Pulmonary artery endothelial cell (primary cell): Measurements from ENCODE around the gene DNA2. TPM values are rescaled to one million over a fixed set of nuclear protein-coding genes. Genes with fewer than 3 reads are reported as not detected.

ENCODE experiments used
- DNase-seq: peaks from one replicate; pipeline ENCODE4 v3.0.0-alpha.2; 2011; ENCODE audit warnings: low read depth, low spot score
- total RNA-seq: library from RNA; depleted of rRNA; stranded (reverse); fragments of >200 nt; gene quantifications from 2 replicates; pipeline ENCODE4 v1.2.3, GENCODE V29; 2014

The DNA2 gene
- total RNA-seq, 1 donor from 2014 or later = 8.1 TPM

DNA sequence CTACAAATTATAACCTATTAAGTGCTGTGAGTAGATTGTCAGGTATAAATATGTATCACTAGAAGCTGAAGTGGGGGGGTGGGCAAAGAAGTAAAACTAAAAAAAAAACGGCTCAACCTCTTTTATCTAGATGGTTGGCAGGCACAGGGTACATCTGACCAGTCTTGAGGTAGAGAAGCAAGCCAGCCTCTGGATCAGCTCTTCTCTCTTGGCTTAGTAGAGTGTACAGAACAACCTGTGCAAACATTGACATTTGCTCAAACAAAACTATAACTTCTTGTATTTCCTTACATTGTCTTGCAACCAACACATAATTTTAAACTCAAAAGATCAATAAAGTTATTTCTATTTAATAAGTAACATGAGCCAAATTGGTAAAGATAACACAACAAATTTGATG lies 25.6 kb downstream of the DNA2 start:
- no peak for DNase-seq

DNA sequence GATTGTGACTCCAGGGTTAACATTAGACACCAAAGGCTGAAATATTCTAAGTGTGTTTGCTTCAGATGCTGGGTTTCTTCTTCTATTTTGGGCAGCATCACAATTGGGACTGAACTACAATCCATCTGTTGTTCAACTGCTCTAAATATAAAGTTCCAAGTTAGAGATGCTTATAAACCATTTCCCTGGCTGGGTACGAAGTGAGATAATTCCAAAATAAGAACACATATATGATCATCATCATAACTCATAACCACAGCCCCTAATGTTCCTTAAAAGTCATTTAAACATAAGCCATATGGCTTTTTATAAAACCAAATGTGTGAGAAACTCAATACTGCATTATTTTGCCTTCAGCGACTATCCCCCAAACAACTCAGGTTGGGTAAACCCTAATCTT lies 28.8 kb downstream of the DNA2 start:
- DNase-seq = no peak

DNA sequence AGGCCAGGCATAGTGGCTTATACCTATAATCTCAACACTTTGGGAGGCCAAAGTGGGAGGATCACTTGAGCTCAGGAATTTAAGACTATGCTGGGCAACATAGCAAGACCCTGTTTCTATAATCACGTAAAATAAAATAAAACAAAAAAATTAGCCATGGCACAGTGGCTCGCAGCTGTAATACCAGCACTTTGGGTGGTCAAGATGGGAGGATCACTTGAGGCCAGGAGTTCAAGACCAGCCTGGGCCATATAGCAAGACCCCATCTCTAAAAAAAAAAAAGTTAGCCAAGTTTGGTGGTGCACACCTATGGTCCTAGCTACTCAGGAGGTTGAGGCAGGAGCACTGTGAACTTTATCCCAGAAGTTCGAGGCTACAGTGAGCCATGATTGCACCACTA lies 30.9 kb downstream of the DNA2 start:
- no peak for DNase-seq

DNA sequence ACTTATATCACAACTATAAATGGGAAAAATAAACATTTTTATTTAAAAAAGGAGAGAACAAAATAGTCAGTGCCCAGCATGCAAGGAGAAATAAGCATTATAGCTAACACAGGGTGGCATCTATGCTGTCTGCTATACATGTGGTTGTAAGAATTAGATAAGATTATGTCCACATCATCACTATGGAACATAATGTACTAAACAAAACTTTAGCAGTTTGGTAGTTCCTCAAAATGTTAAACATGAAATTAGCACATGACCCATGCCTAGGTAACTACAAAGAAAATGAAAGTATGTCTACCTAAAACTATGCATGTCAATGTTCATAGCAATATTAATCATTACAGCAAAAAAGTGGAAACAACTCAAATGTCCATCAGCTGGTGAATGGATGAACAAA lies 36.0 kb downstream of the DNA2 start:
- DNase-seq = no peak

DNA sequence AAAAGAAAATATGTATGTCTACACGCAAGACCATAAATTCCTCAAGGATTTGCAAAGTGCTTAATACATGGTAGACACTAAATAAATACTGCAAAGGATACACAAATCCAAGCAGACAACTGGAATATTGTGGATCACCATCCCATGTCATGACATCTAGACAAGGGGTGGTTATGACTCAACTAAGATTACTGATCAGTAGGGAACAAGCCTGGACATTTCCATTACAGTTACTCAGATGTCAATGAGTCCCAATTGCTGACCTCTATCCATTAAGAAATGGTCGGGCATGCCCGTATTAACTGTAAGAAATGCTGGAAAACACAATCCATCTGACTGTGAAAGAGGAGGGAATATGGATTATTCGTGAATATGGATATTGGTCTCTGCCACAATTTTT lies 37.1 kb downstream of the DNA2 start:
- no peak for DNase-seq

DNA sequence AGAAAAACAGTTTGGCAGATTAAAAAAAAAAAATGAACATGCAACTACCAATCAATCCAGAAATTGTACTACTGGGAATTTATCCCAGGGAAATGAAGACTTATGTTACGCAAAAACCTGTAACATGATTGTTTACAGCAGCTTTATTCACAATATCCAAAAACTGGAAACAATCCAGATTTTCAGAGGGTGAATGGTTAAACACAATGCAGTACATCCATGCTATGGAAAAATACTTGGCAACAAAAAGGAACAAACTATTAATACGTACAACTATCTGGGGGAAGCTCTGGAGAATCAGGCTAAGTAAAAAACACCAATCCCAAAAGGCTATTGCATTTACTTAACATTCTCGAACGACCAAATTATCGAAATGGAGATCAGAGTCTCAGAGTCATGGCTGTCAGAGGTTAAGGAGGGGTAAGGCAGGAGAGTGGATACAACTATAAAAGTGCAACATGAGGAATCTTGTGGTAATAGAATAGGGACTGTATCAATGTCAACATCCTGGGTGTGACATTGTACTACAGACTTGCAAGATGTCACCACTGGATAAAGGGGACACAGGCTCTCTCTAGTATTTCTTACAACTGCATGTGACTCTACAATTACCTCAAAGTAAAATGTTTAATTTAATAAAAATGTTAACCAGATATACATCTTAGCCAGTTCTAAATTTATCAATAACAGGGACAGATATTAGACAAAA lies 43.2 kb downstream of the DNA2 start:
- DNase-seq = no peak

DNA sequence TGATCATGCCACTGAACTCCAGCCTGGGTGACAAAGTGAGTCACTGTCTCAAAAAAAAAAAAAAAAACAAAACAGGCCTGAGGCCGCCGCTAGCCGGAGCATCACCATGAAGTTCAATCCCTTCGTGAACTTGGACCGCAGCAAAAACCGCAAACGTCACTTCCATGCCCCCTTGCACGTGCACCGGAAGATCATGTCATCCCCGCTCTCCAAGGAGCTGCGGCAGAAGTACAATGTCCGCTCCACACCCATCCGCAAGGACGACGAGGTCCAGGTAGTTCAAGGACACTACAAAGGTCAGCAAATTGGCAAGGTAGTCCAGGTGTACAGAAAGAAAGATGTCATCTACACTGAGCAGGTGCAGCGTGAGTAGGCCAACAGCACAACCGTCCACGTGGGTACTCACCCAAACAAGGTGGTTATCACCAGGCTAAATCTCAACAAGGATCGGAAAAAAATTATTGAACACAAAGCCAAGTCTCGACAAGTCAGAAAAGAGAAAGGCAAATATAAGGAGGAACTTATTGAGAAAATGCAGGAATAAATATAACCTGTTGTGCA lies 47.2 kb downstream of the DNA2 start:
- DNase-seq = no peak

DNA sequence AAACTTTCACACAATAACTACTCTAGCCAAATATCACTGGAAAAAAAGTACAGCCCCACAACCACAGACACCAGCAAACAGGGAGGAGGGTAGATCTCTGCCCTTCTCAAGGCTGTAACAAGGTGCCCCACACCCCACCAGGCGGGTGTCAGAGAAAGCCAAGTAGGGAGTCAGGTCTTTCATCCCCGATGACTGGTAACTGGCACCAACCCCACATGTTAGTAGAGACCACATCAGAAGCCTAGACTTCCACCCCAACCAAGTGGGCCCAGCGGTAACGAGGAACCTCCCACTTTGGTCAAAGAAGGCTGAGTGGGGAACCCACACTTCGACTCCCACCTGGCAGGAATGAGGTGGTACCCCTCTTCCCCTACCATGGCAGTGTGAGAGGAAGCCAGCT lies 48.3 kb downstream of the DNA2 start:
- no peak for DNase-seq

DNA sequence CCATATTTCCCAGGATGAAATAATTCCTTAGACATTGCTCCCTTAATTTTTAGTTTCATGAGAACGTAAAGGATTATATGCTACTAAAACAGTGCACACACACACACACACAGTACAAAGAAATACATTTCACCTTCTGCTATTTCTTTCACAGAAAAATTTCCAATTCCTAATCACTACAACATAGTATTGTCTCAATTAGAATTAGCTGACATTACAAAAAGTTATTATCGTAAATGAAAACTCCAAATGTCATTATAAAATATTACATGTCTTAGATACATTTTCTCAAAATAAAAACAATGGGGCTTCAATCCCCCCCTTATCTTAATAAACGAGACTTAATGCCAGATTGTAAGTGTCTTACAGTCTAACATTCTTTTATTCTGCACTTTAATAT lies 52.4 kb downstream of the DNA2 start:
- DNase-seq = no peak

DNA sequence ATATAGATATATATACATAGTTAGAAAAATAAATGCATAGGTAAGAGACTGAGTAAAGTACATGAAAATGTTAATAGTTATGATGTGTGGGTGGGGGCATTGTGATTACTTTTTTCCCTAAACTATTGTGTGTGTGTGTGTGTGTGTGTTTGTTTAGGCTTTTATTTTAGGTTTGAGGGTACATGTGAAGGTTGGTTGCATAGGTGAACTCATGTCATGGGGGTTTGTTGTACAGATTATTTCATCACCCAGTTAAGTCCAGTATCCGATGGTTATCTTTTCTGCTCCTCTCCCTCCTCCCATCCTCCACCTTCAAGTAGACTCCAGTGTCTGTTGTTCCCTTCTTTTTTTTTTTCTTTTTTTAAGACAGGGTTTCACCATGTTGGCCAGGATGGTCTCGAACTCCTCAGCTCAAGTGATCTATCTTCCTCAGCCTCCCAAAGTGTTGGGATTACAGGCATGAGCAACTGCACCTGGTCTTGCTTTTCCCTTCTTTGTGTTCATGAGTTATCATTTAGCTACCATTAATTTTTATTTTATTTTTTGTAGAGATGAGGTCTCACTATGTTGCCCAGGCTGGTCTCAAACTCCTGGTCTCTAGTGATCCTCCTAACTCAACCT lies 62.8 kb downstream of the DNA2 start:
- DNase-seq = no peak

DNA sequence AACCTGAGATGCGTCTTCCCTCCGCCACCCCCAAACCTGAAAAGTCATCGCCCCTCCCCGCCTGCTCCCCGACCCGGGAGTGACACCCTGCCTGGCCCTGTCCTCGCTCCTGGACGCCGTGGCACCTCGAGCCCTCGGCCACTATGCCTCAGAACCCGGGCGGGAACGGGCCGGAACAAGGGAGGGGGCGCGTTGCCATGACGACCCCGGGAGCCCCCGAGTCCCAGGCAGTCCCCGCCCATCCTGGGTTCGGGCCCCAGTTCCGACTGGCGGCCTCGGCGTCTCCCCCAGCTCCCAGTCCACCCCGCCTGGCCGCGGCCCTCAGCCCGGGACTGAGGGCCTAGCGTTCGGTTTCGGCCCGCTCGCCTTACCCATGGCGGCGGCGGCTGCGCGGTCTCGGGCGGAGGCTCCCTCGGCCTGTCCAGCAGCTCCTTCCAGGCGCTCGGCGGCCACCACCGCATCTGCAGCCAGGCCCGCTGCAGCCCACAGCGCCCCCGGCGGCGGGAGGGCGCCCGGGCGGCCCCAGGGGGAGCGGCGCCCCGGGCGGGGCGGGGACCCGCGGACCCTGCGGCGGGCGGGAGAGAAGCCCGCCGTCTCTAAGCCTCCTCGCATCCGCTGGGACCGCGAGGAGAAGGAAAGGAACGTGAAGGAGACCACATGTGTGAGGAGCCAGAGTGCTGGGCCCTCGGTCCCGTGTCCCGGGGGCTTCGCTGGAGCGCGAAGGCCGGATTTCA lies 64.8 kb downstream of the DNA2 start, which contains the start of gene RUFY2:
TSS of gene RUFY2 (minus strand) at position 463 of the 734 bp plus-strand sequence. CDS start at position 375, 88 bp downstream.
- DNase-seq = peak; percentile 19

DNA sequence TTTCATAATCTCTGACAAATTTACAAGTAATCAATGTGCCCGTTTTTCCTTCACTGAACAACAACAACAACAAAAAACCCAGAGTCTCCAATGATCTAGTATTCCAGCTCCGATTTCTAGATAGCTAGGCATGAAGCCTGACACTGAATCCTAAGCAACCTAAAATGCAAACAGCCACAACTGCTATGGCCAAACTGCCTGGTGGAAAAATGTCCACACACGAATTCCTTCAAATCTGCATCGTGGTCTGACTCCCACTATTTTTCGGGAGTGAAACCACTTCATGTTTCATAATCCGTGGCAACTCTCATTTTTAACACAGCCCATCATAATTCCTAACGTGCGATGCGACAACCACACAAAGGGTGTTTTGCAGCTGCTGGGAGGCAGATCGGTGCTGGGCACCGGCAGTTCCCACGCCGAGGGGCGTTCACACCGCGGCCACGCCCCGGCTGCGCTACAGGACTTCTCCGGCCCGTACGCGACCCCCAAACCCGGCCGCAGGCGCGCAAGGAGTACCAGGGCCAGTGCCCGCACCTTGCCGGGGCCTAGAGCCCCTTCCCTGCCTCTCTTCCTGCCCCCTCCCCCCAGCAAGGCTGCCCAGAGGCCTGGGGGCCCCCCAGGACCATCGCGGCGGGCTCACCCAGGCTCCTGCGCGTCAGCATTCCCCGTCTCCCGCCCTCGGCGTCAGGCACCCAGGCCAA lies 65.5 kb downstream of the DNA2 start:
- DNase-seq = peak; percentile 7

DNA sequence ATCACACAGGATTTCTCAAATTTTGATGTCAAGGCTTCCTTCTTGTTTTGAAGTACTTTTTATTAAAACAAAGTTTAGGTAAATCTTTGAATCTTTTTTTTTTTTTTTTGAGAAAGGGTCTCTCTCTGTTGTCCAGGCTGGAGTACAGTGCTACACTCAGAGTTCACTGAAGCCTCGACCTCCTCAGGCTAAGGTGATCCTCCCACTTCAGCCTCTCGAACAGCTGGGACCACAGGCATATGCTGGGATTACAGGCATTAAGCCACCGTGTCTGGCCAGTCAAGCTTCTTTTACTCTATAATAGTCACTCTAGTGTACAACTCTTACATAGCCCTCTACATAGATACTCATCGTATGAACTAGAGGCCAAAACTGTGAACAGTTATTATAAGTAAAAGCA lies 68.1 kb downstream of the DNA2 start:
- DNase-seq = no peak

DNA sequence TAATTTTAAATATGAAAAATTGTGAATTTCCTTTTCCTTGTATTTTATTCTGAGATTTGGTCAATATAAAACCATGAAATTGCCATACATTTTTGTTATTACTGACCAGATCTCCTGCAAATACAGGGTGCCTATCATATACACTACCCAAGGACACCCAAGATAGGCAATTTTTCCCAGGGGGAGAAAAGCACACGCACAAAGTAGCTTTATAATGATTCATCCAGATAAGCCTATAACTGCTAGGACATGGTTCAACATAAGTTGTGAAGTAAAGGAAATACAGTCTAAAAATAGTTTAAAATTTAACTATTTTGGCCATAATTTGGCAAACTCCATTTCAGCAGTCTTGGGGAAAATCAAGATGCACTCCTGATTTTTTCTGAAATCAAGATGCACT lies 69.5 kb downstream of the DNA2 start:
- DNase-seq = no peak

DNA sequence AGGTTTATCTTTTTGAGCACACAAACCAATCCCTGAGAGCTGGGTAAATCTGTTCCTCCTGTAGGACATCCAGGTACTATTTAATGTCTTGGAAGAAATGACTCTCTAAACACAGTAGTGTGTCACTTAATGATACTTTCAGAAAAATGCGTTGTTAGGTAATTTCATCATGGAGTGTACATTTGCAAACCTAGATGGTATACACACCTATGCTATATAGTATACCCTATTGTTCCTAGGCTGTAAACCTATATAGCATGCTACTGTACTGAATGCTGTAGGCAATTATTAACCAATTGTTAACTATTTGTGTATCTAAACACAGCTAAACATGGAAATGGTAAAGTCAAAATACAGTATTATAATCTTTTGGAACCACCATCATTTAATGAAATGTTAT lies 74.8 kb downstream of the DNA2 start:
- DNase-seq = no peak

DNA sequence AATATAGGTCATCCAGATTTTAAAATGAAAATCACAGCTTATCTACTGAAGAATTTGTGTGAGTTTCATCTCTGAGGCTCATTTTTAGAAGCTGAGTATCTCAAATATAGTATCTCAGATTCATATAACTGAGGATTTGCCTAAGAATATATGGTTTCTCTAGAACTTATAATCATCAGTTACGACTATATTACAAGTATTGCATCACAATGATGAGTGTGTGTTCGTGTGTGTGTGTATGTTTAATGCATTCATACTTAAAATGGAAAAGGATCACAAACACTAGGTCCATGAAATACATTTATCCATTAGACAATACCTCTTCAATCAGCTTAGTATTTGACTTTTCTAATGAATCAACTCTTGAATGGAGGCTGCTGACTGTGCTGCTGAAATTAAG lies 86.0 kb downstream of the DNA2 start:
- DNase-seq = no peak

DNA sequence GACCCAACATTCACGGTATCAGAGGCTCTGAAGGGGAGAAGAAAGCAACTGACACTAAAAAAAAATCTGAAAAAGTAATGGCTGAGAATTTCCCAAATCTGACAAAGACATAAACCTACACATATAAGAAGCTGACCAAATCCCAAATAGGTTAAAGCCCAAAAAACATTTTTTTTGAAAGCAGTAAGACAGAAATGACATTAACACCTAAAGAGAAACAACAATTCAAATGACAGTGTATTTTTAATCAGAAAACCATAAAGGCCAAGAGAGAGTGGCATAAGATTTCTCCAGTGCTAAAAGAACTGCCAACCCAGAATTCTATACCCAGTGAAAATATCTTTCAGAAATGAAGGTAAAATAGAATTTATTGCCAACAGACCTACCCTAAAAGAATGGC lies 100.2 kb downstream of the DNA2 start:
- DNase-seq = no peak

DNA sequence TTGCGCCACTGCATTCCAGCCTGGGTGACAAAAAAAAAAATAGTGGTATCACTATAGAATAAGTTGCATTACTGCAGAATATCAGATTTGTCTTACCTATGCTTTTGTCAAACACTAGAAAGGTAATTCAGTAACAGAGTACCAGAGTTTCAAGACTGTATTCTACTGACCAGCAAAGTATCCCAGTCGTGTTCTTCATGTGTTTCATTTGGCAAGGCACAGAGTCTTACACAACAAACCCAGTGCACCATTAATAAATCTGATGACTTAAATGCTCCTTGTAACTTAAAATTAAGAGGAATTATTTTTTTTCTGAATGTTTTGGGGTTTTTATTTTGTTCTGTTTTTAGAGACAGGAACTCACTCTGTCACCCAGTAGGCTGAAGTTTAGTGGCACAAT lies 104.7 kb downstream of the DNA2 start:
- DNase-seq = no peak

DNA sequence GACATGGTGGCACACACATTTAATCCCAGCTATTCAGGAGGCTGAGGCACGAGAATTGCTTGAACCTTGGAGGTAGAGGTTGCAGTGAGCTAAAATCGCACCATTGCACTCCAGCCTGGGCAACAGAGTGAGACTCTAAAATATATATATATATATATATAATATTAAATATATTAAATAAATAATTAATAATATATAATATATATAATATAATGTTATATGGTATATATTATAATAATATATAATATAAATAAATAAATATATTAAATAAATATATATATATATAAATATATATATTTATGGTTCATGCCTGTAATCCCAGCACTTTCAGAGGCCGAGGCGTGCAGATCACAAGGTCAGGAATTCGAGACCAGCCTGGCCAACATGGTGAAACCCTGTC lies 105.2 kb downstream of the DNA2 start:
- no peak for DNase-seq

DNA sequence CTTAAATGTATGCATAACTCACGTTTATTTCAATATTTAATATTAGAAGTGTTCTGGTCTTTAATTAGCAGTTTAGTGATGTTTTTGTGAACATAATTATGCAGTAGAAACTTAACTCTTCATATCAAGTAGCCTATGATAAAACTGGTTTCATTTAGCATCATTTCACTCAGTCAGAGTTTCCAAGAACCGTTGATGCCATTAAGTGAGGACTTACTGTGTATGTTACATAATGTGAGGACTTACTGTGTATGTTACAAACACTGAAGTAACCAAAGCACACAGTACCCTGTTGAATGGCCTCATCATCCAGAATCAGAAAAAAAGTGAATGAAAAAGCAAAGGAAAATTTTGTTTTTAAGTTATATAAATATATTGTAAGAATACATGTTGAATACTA lies 106.2 kb downstream of the DNA2 start:
- DNase-seq = no peak

DNA sequence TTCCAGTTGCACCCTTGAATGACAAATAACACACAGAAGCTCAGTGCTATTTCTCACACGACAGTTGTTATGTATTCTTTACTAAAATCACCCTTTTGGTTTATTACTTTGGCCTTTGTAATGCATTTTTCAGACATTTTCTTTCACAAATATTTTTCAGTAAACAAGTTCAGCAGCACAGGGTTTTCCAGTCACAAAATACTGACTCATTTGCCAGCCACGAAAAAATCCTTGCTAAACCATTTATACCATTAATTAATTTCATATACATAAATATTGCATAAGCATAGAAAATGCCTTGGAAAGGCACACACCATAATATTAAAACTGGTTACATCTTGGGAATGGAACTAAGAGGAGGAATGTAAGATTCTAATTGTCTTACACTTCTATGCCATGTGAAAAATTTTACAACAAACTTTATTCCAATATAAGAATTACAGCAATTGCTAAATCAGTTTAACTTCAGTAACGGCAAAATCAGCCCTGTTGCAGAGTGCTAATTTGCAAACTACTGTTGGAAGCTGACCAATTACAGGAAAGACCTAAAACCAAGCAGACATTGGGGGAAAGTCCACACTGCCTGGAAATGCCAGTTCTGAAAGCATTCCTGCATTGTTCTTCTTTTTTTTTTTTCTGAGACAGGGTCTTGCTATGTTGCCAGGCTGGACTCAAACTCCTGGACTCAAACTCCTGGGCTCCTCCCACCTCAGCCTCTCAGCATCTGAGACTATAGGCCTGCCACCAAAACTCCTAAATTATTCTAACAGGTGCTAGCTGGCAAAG lies 107.5 kb downstream of the DNA2 start:
- DNase-seq = no peak
